M059J (cell line): ENCODE data around the gene PIK3IP1. TPM values are rescaled to one million over a fixed set of nuclear protein-coding genes. Genes with fewer than 3 reads are reported as not detected.
"Not testable (repeated sequence)": the region's sequence is repeated elsewhere in the genome, so short reads cannot be mapped to it uniquely, and the experiment has no call there.

ENCODE experiments used
- DNase-seq: peaks from one replicate; pipeline ENCODE4 v3.0.0-alpha.2; 2012; ENCODE audit warnings: low read depth
- total RNA-seq: library from RNA; depleted of rRNA; stranded (reverse); fragments of >200 nt; shearing (Covaris generic); gene quantifications from 2 replicates; pipeline ENCODE4 v1.2.3, GENCODE V29; 2014; rRNA removed

Gene PIK3IP1, protein sequence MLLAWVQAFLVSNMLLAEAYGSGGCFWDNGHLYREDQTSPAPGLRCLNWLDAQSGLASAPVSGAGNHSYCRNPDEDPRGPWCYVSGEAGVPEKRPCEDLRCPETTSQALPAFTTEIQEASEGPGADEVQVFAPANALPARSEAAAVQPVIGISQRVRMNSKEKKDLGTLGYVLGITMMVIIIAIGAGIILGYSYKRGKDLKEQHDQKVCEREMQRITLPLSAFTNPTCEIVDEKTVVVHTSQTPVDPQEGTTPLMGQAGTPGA
- 1.0 and 1.9 TPM in 2 replicates for total RNA-seq

DNA sequence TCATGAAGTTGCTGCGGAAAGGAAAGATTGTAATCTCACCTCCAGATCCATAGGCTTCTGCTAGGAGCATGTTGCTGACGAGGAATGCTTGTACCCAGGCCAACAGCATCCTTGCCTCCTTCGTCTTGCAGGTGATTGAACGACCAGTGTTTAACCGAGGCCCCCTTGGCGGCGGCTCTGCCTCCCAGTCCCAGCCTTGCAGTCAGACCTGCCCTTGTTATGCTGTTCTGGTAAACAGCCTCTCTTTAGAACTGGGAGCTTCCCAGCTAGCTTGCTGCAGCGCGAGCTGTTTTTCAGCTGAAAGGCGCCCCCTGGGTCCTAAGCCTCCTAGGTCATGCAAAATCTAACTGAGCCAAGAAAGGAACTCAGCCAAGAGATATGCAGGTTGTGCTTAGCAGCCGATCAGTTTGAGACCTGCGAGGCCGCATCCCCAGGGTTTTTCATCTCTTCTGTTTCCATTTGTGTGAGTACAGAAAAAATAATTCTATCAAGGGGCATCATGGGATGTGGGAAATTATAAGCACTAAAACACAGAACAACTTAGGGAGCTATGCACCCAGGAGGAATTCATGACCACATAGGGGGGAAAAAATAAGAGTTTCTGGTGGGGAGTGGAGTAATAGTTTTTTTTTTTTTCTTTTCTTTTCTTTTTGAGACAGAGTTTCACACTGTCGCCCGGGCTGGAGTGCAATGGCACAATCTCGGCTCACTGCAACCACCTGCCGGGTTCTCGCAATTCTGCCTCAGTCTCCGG, at the start of gene PIK3IP1:
Gene PIK3IP1, minus strand, starts transcription at position 253 of the 754 bp plus-strand sequence. Its CDS starts 144 bp downstream, at position 109.
- peak; percentile 78 for DNase-seq

DNA sequence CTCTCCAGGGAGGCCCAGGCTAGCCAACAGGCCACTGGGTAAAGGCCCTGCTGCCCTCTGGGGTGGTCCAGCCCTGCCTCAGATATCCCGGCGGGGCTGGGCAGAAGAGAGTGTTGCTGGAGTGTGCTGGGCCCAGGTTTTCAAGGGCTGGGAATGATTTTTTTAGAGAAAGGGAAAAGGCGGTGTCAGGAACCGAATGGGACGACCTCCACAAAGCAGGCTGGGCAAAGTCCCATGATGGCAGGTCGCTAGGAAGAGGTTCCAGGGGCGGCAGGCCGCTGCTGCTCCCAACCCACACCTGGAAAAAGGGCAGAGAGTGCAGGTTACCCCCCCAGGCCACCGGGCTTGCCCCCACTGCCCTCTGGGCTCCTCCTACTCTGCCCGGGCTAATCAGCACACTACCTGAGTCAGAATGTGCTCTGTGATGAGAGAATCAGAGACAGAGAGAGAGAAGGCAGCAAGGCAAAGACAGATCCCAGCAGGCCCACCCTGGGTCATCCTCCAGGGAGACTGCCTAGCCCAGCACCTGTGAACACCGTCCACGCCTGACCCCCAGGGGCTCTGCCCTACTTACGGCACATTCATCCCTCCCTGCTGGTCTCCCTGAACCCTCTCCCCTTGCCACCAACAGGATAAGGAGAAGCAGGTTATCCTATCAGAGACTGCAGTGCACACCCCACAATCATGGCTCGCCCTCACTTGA, 49.2 kb upstream of the PIK3IP1 start:
- DNase-seq = no peak

DNA sequence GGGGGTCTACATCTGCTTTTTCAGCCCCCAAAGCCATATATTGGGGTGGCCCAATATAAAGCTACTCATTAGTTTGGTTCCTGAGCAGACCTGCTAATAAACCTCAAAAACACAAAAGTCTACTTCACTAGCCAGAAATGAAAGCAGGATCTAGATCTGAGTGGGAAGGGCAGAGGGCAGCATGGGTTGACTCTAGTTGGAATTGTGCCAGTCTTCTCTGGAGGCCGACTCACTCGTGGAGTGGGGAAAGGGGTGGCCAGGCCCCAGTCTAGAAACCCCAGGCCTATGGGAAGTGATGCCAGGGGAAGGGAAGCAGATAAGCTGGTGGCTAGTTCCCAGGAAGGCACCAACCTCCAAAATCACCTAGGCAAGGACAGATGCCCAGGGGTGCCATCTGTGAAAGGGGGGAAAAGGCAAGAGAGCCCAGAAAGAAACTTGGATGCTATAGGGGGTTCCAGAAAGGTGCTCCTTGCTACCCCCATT, 48.5 kb upstream of the PIK3IP1 start:
- DNase-seq = no peak

DNA sequence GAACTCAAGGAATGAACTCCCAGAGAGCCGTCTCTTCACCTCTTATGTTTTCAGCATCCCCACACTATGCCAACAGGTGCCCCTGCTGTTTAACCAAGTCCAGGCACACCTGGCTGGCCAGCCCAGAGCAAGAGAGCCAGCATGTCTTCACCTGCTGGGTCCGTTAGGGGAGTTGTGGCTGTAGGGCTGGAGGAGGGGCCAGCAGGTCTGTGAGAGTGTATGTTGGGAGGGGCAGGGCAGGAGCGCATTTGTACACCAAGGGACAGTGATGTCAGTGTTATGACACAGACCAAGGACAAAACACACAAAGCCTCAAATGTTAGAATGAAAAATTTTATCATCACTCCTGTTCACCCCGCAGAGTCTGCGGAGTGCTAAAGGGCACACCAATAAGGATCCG, 48.1 kb upstream of the PIK3IP1 start:
- no peak for DNase-seq

DNA sequence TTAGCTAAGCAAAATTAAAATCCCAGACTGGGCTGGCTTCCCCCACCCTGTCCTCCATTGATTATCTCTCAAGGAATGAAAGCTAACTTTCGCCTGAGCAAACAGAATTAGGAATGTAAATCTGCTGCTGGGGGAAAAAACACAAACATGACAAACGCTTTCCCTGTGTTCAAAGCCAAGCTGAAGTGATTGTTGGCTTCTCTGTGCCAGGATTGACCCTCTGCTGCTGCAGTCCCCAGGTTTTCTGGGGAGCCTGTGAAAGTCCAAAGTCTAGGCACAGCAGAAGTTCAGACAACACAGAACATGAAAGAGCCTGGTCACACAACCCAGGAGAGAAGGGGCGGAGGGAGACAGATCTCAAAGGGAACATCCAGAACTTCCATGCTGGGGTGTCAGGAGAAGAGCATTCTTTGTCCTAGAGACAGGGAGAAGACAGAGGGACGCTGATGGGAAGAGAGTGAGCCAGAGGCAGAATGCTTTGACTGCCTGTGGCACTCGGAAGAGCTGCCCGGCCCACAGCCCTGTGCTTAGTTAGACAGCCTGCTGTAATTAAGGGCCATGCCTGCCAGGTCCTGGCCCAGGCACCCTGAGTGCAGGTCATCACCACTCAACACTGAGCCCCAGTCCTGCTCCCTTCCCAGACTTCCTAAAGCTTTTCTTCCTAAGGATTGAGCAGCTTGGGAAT, 47.0 kb upstream of the PIK3IP1 start:
- no peak for DNase-seq

DNA sequence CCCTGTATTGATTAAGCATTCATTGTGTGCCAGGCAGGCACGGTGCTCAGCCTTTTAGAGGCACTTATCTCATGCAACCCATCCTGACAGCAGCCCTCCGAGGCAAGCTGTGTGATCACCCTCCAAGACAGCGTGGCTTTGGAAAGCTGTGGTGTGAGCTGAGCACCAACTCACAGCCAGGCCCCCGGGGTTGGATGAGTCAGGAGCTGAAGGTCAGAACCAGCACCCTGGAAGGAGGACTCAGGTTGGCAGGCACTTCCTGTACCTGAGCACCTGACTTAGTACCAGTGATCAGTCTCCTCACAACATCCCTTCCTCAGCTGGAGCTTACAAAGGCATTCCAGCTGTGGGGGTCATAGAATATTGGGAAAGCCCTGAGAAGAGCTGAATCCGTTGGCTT, 44.9 kb upstream of the PIK3IP1 start:
- DNase-seq = peak; percentile 70

DNA sequence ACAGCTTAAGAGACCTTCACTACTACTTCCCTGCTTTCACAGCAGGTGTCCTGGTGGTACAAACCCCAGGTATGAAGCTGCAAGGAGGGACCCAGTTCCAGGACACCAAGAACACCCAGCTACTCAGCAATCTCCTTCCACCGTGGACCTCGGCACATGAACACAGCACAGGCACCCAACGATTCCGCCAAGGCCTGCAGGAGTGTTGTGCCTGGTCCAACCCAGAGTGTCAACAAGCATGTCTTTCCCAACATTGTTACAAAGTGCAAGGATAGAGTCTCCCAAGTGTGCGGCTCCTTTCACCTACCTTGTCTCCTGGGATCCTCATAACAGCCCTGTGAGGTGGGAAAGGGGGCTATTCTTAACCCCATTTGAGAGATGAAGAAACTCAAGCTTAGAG, 42.0 kb upstream of the PIK3IP1 start:
- DNase-seq = no peak

DNA sequence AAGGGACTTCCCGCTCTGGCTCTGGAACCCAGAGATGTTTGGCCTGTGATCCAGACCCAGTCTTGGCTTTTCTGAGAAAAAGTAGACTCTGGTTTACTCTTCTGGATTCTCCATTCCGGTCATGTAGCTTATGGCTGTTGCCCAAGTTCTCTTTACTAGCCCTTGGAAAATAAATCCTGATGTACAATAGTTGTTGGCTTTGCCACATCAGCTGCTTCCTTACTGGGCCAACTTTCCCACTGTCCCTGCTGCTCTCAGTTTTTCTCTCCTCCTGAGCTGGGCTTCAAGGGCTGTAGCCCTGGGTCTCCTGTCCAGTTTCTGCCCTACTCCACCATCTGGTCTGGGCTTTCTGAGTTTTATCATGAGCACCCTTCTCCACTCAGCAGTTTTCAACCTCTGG, 41.4 kb upstream of the PIK3IP1 start:
- DNase-seq = no peak

DNA sequence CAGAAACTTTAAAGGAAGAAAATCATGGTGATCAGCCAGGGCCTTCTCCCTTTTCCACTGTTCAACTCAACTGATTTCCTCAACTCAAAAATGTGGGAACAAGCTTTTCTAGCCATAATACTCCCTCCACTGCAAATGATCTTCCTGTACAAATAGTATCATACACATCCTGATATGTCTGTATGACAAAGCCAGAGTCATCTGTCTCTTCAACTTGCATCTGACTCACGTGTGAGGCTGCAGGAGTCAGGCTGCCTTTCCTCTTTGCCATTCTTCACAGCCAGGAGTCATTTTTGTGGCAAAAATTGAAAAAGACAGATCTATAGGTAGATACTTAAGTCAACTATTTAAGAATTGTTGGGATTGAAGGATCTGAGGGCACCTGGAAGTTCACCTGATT, 40.6 kb upstream of the PIK3IP1 start:
- DNase-seq = no peak

DNA sequence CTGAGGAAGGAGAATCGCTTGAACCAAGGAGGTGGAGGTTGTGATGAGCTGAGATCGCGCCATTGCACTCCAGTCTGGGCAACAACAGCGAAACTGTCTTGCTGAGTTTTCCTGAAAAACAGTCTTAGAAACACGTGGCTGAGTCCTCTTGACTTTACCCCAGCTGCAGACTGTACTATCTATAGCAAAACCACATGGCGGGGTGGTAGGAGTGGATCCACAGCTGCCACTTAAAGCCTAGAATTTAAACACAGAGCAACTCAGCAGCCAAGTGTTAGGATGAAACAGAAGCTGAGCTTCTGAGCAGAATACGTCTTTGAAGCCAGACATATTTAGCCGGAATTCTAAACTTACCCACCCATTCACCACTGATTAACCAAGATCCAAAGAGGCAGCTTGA, 39.7 kb upstream of the PIK3IP1 start:
- no peak for DNase-seq

DNA sequence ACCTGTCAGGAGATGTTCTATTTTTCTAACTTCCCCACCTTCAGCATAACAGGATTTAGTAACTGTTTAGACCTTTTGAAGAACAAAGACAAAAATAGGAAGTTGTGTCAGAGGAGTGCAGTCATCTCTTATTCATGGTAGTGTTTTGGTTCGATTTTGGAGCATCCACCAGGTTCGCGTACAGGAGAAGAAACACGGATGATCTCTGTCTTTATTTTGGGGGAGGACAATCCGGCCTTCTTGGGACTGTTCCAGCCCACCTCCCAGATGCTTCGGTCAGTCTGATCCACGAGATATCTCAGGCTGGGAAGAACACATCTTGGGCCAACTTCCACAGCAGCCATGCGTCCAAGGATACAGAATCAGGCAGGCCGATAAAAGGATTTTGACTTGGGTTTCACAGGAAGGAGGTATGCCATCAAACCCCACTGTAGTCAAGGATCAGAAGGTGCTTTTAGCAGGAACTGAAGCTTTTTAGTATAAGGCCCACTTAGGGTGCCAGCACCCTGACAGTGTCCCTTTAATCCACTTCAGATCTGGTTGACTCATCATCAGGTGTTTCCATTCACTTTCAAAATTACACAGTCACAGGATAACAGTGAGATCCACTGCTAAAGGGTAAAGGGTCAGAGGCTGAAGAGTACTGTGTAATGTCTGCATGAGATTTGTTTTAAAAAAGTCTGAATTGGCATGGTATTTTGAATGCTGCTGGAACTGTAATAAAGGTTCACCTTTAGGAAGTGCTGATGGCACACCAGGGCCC, 37.3 kb upstream of the PIK3IP1 start:
- peak; percentile 7 for DNase-seq

DNA sequence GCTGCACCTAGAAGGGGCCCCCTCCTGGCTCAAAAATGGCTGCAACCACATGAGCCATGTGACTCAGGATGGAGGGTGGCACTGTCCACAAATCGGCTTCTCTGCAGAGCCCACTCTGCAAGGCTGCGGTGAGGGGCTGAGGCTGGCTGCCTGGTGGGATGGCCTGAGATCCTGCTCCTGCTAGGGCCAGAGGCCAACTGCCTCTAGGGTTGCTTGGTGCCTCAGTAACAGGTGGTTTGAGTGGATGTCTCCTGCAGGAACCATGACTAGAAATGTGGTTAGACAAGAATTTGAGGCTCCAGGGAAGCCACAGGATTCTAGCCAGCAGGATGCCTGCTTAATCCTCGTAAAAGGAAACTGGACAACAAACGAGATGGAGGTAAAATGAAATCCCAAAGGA, 36.7 kb upstream of the PIK3IP1 start:
- peak; percentile 68 for DNase-seq

DNA sequence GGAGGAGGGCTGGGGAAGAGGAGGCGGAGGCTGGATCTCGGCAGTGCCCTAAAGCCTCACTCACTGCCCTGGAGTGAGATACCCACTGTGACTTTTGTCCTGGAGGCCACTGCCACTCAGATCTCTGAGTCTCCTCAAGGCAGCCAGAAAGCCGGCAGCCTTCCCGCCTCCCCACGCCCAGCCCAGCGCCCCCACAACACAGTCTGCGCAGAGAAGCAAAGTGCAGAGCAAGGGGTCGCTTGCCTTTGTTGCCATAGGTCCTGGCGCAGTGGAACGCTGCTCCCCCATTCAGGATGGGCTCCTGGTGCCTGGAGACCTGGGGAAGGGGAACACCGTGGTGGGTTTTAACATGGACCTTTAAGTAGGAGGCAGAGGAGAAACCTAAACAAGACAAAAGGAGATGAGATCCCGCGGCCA, 36.3 kb upstream of the PIK3IP1 start:
- DNase-seq = no peak

DNA sequence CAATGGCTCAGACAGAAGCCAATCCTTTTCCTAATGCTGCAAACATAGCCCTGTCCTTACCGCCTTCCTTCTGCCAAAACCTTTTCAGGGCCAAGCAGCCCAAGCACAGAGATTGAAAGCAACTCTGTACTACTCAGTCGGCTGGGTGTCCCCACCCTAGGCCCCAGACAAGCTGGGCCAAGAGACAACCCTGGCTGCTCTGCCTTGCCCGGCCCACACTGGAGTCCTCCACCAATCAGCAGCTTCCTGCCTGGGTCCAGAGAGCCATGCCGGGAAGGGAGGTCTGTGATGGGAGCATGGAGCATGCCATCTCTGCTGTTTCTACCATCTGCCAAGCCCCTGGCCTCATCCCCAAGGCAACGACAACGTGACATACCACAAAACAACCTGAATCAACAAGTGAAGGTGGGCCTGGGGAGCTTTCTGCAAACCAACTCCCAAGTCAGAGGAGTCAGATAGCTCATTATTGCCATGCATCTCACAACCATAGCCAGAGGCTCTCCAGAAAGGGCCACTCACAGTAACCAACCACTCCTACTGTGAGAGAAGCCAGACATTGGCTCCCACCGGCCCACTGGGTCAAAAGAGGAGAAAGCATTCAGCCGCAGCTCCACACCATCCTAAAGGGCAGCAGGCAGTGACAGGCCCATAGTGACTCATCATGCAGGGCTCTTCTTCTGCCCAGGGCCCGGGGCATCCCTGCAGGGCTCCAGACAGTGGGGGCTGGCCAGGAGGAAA, 35.7 kb upstream of the PIK3IP1 start:
- no peak for DNase-seq

DNA sequence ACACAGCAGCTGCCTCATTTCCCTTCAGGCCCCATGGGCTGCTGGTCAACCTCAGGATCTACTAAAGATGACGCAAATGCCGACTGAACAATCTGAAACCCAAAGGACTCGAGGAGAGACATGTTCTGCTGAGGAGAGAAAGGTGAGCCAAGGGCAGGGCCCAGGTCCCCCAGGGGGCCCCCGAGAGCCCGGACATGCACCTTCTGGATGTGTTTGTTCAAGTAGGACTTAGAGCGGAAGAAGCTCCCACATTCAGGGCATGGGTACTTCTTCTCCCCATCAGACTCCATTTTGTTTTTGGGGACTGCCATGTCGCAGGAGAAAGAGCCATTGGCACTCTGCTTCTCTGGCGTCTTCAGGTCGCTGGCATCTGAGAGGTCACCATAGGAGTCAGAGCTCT, 34.6 kb upstream of the PIK3IP1 start:
- no peak for DNase-seq

DNA sequence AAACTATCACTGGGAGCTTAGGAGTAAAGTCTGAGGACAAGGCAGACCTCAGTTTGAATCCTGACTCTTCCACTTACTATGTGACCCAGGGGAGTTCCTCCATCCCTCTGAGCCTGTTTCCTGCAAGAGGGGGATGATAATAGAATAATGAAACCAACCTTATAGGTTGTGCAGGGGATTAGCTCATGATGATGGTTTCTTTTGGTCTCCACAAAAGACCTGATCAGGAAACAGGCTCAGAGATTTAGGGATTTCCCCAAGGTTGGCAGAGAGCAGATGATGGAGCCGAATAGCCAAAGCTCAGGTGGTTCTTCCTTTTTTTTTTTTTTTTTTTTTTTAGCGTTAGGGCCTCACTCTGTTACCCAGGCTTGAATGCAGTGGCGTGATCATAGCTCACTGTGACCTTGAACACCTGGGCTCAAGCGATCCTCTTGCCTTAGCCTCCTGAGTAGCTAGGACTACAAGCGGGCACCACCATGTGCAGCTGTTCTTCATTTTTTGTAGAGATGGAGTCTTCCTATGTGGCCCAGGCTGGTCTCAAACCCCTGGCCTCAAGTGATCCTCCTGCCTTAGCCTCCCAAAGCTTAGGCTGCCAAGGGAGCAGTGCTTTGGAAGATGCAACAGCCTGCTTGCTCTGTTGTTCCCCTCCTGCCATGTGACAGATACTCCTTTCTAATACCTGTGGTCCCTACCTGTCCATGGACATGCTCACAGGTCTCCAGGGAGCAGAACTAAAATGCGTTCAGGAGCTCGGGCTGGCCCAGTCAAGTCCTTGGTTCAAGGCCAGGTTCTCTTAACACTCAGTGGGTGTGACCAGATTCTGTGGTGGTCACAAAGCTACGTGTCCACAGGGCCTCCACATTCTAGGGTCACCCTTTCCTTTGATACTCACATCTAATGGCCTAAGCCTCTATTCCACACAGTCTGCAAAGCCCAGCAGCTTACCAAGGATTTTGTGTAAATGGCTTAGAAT, 31.6 kb upstream of the PIK3IP1 start:
- DNase-seq = no peak

DNA sequence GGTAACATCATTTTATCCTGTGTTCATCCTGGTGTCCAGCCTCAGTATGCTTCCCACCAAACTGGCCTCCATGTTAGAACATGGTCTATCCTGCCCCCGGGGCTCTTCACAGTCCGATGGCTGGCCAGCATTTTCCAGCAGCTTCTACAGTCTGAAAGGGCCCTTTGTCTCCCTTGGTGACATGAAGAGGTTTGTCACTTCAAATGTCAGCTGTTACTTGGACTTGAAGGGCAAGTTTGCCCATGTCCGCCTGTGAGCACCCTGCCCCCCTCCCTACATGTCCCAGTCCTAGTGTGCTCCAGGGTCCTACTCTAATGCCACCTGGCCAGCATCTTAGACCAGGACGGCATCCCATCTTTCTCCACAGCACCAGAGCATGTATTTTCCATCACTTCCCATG, 29.1 kb upstream of the PIK3IP1 start:
- no peak for DNase-seq

DNA sequence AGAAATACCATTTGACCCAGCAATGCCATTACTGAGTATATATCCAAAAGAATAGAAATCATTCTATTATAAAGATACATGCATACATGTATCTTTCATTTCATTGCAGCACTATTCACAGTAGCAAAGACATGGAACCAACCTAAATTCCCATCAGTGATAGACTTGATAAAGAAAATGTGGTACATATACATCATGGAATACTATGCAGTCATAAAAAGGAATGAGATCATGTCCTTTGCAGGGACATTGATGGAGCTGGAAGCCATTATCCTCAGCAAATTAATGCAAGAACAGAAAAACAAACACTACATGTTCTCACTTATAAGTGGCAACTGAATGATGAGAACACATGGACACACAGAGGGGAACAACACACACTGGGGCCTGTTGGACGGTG, 21.9 kb upstream of the PIK3IP1 start:
- DNase-seq = not testable (repeated sequence)
